Measurements from ENCODE around the gene KDM6A.
"Not testable (repeated sequence)": the region's sequence is repeated elsewhere in the genome, so short reads cannot be mapped to it uniquely, and the experiment has no call there.

Gene KDM6A

DNA sequence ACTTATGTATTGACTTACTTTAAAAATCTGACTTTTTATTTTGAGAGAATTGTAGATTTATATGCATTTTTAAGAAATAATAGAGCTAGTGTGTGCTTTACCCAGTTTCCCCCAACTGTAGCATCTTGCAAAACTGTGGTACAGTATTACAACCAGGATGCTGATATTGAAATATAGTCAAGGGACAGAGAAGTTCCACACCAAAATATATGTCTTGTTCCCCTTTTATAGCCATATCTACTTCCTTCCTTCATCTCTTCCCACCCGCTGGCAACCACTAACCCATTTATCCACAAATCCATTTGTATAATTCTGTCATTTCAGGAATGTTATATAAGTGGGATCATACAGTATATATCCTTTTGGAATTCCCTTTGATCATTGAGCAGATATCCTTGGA, 16.8 kb downstream of the KDM6A start:
- no peak for DNase-seq (ENCODE audit: low read depth in 2 of 2)

DNA sequence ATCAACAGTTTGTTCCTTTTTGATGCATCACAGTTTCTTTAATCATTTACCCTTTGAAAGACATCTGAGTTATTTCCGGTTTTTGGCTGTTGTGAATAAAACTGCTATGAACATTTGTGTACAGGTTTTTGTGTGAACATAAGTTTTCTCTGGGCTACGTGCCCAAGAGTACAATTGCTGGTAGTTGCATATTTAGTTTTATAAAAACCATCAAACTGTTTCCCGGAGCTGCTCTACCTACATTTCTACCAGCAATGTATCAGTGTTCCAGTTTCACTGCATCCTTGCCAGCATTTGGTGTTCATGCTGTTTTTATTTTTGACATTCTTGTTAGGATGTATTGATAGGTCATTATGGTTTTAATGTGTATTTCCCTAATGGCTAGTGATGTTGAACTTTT, 17.3 kb downstream of the KDM6A start:
- DNase-seq (ENCODE audit: low read depth in 2 of 2): no peak

DNA sequence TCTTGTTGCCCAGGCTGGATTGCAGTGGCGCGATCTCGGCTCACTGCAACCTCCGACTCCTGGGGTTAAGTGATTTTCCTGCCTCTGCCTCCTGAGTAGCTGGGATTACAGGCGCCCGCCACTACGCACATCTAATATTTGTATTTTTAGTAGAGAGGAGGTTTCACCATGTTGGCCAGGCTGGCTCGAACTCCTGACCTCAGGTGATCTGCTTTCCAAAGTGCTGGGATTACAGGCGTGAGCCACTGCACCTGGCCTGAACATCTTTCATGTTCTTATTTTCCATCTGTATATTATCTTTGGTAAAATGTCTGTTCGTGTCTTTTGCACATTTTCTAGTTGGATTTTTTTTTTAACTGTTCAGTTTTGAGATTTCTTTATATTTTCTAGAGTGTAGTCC, 17.7 kb downstream of the KDM6A start:
- not testable (repeated sequence) for DNase-seq (ENCODE audit: low read depth in 2 of 2)

DNA sequence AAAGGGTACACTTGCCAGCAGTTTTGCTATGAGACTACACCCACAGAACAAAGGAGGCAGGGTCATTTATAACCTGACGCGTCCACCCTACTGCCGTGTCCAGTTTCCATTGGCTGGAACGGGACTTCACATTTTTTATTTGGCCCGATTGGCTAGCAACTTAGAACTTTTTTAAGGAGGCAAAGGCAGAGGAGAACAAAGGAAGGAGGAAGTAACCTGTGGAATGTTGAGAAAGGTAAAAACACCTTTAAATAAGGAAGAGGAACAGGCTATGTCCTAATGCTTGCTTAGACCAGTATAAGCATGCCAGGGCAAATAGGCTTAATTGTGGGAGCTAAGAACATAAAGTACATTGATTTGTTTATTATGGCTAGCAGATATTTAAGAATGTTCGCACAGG, 18.7 kb downstream of the KDM6A start:
- DNase-seq (ENCODE audit: low read depth in 2 of 2): no peak

DNA sequence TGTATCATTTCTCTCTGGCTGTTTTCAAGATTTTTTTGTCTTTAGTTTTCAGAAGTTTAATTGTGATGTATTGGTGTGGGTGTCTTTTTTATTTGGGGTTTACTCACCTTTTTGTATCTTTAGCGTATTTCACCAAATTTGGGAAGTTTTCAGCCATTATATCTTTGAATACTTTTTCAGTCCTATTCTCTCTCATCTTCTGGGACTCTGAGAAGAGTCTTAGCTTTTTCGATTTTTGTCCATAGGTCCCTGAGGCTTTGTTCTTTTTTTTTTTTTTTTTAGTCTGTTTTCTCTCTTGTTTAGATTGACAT, 23.8 kb downstream of the KDM6A start:
- no peak for DNase-seq (ENCODE audit: low read depth in 2 of 2)

DNA sequence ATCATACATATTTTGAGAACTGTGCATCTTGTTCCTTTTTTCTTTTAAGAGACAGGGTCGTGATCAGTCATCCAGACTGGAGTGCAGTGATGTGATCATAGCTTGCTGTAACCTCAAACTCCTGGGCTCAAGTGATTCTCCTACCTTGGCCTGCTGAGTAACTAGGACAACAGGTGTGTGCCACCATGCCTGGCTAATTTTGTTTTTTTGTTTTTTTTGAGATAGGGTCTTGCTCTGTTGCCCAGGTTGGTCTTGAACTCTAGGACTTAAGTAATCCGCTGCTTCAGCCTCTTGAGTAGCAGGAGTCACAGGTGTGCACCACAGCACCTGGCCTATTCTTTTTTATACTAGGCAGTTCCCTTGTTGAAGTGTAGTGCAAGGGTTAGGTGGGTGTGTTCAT, 24.6 kb downstream of the KDM6A start:
- no peak for DNase-seq (ENCODE audit: low read depth in 2 of 2)

DNA sequence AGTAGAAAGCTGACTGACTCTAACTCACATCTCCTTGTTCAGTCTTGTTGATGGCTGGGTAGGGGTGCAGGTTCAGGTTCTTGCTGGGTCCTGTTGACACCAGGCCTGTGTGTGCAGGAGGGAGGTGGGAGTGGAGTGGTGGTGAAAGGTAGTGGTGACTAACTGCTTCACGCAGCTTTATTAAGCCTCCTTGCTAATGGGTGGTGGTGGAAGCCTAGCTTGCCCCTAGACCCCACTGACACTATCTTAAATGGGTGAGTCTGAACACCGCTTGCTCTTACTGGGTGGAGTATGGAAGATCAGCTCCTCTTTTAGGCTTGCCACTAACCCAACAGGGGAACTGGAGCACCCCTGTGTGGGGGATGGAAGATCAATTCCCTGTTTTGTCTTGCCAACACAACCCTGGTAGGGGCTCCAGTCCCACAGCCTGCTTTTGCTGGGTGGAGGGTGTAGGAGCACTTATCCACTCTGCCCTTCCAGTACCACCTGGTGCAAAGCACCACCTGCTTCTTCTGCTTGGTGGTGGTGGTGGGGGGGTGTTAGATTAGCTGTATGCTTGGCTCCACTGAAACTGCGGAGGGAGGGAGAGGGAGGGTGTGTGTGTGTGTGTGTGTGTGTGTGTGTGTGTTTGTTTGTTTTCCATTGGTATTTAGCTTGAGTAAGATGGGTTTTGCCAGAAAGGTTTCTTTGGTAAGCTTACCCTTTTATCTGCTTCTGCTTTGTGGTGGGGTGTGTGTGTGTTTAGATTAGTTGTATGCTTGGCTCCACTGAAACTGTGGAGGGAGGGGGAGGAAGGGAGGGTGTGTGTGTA, 25.6 kb downstream of the KDM6A start:
- no peak for DNase-seq (ENCODE audit: low read depth in 2 of 2)

DNA sequence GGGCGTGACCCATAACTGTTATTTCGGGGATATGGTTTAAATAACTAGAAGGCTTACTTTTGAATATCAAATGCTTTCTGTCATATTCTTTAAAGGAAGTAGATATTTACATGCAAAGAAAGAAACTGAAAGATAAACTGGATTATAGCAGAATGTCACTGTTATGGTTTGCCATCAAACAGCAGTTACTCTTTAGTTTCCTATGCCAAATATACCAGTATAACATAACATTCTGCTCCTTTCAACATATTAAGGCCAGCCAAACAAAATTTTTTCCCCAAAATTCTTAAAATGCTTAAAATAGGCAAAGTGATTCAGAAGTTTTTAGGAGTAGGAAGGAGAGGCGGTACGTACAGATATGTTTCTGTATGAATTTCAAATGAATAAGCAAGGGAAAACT, 27.0 kb downstream of the KDM6A start:
- no peak for DNase-seq (ENCODE audit: low read depth in 2 of 2)

DNA sequence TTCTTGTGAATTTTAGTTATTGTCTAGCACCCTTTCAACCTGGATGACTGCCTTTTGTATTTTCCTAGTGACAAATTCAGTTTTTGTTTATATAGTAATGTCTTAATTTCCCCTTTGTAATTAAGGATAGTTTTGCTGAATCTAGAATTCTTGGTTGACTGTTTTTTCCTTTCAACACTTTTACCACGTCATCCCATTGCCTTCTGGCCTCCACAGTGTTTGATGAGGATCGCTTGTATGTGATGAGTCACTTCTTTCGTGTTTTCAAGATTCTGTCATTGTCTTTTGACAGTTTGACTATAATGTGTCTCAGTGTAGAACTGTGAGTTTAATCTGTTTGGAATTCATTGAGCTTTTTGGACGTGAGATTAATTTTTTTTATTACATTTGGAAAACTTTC, 30.1 kb downstream of the KDM6A start:
- DNase-seq (ENCODE audit: low read depth in 2 of 2): peak; percentile 40 to 45

DNA sequence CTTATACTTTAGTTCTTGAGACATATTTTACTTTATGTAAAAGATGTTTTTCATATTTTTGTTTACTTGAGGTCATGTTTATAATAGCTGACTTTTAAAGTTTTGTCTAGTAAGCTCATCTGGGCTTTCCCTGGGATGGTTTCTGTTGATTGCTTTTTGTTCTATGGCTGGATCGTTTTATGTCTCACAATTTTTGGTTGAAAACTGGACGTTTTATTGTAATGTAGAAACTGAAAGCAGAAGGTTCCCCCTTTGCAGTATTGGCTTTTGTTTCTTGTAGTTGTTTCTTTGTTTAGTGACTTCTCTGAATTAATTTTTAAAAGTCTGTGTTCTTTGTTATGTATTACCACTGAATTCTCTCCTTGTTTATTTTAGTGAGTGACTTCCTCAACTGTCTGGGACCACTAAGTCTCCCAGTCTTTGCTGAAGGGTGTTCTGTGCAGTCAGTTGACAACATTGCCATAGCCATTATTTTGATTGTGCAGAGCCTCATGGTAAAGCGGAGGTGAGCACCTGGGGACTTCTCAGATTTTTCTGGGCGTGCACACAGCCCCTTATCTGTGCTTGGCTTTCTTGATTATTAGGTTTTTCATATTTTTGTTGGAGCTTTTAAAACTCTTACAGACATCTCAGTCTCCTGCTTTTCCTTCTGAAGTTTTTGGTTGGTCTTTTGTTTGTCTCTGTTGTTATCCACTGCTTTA, 31.0 kb downstream of the KDM6A start:
- DNase-seq (ENCODE audit: low read depth in 2 of 2): no peak

DNA sequence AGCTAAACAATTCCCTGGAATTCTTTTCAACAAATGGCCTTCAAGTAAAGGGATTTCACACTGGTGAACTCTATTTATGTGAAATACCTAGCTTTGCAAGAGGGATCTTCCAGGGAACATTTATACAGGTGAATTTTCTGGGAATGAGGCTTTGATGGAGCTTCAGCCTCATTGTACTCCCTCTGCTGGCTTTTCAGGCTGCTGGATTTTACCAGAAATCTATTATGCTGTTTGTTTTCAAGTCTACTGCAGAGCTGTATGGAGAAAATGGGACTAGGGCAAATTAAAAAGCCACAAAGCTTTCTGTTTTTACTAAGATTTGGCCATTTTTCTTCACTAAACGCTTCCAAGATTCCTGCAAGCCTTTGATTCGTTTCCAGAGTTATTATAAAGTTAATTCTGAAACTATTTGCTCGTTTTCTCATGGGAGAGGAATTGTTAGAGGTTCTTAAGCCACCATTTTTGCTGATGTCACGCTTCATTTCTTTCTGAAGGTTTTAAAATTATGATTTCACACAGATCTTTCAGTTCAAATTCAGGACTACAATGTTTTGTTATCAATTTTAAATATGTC, 31.6 kb downstream of the KDM6A start:
- DNase-seq (ENCODE audit: low read depth in 2 of 2): no peak

DNA sequence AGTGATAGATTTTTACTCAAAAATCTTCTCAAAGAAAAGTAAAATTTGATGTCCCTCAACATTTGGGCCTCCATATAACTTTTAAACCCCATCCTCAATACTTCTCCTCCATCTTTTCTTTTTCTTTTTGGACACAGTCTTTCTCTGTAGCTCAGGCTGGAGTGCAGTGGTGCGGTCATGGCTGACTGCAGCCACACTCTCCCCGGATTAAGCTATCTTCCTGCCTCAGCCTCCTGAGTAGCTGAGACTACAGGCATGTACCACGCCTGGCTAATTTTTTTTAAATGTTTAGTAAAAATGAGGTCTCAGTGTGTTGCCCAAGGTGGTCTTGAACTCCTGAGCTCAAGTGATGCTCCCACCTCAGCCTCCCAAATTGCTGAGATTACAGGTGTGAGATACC, 33.1 kb downstream of the KDM6A start:
- DNase-seq (ENCODE audit: low read depth in 2 of 2): no peak

DNA sequence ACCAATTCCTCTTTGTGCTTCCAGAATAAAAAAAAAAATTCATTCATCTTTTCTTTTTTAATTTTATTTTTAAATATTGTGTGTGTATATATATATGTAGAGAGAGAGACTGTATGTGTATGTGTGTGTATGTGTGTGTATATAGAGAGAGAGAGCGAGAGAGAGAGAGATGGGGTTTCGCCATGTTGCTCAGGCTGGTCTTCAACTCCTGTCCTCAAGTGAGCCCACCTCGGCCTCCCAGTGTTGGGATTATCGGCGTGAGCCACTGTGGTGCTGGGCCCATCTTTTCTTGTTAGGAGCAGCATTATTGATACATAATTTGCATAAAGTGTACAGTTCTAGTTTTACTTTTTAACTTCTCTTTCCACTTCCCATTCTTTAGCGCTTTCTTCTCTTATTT, 33.6 kb downstream of the KDM6A start:
- DNase-seq (ENCODE audit: low read depth in 2 of 2): no peak

DNA sequence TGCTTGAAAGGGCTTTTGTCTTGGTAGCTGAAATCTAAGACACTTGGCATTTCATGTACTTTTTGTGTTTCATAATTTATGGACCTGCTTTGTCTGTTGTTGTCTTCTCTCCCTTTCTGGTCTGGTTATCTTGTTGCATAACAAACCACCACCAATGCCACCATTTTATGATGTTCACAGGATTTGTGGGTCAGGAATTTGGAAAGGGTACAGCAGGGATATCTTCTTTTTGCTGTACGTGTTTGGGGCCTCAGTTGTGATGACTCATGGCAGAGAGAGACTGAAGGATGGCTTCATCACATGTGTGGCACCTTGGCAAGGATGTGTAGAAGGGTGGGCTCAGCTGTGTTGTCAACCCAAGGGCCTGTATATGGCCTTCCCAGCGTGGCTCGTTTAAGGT, 35.2 kb downstream of the KDM6A start:
- DNase-seq (ENCODE audit: low read depth in 2 of 2): no peak

DNA sequence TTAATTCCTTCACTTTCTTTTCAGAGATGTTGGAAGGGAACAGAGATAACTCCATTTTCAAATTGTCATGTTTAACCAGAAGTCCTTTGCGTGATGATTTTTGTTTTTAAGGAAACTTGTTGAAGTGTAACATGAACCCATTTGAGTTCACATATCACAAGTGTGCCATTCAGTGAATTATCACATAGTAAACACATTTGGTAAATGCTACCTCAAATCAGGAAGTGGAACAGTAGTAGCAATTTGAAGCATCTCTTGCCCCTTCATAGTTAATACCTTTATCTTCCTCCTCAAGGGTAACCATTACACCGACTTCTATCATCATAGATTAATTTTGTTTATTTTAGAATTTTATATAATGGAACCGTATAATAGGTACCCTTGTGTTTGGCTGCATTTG, 35.8 kb downstream of the KDM6A start:
- no peak for DNase-seq (ENCODE audit: low read depth in 2 of 2)

DNA sequence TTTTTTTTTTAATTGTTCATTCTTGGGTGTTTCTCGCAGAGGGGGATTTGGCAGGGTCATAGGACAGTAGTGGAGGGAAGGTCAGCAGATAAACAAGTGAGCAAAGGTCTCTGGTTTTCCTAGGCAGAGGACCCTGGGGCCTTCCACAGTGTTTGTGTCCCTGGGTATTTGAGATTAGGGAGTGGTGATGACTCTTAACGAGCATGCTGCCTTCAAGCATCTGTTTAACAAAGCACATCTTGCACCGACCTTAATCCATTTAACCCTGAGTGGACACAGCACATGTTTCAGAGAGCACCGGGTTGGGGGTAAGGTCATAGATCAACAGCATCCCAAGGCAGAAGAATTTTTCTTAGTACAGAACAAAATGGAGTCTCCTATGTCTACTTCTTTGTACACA, 37.5 kb downstream of the KDM6A start:
- not testable (repeated sequence) for DNase-seq (ENCODE audit: low read depth in 2 of 2)

DNA sequence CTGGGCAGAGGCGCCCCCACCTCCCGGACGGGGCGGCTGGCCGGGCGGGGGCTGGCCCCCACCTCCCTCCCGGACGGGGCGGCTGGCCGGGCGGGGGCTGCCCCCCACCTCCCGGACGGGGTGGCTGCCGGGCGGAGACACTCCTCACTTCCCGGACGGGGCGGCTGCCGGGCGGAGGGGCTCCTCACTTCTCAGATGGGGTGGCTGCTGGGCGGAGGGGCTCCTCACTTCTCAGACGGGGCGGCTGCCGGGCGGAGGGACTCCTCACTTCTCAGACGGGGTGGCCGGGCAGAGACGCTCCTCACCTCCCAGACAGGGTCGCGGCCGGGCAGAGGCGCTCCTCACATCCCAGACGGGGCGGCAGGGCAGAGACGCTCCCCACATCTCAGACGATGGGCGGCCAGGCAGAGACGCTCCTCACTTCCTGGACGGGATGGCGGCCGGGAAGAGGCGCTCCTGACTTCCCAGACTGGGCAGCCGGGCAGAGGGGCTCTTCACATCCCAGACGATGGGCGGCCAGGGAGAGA, 38.1 kb downstream of the KDM6A start:
- not testable (repeated sequence) for DNase-seq (ENCODE audit: low read depth in 2 of 2)

DNA sequence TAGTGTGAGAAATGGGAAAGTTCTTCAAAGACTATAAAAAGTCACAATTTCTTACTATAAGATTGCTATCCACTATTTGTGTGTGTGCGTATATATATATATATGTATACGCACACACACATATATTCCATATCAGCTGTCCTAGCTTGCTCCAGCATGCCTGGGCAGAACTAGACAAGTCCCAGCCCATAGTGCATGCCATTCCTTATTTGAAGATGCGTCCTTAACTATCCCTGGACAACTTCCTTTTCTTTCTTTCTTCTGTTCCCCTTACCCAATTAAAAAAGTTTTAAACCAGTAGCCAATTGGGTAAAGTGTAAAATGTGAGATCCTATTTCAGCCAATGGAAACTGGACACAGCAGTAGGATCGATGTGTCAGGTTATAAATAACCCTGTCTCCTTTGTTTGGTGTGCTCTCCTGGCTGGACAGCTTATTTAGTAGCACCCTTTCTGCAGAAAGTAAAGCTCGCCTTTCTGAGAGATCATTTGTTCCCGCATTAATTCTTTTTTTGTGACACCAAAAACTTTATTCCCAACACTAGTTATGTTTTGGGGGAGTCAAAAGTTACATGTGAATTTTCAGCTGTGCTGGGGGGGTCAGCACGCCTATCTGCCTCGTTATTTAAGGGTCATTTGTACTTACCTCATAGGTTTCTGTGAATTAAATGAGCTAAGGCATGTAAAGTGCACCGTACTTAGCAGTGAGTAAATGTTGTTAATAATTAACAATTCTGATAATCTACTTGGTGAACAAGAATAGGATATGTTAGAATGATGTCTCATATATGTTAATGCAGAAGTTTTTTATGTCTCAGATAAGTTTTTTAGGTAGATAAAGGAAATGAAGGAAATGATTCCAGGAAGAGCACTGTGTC, 40.9 kb downstream of the KDM6A start:
- no peak for DNase-seq (ENCODE audit: low read depth in 2 of 2)

DNA sequence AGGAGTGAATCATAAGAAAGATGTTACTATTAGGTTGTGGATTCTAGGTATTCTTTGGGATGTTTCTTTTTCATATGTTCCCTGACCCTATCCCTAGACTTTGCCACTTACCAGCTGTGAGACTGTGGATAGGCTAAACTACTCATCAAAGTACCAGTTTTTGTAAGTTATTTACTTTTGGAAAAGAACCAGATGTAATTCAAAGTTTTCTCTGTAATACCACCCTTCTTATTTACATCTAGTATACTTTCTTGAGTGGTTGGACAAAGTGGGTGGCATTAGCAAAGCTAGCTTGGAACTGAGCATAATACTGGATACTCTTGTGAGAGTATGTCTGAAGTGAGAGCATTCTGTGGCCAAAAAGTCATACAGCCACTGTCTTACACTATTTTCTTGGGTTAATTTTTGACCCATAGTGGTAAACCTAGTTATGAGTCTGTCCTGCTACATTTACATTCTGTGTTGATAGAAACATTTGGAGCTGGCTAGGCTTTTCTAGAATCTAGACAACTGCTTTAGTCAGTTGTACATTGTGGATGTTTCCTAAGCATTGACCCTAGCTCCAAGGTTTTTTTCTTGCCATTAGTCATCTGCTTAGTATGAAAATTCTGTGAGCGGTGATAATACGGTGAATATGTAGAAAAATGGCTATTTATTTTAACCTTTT, 41.7 kb downstream of the KDM6A start:
- no peak for DNase-seq (ENCODE audit: low read depth in 2 of 2)

DNA sequence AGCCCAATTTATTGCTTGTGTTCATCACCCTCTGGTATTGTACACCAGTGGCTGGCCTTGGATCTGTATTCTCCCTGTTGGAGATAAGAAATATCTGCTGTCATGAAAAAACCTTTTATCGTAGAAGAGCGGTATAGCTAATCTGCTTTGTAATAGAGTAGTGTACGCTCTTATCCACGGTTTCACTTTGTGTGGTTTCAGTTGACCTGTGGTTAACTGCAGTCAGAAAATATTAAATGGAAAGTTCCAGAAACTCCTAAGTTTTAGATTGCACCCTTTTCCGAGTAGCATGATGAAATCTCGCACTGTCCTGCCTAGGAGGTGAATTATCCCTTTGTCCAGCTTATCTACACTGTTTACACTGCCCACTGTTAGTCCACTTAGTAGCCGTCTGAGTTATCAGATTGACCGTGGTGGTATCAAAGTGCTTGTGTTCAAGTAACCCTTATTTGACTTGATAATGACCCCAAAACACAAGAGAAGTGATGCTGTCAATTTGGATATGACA, 42.4 kb downstream of the KDM6A start:
- no peak for DNase-seq (ENCODE audit: low read depth in 2 of 2)

DNA sequence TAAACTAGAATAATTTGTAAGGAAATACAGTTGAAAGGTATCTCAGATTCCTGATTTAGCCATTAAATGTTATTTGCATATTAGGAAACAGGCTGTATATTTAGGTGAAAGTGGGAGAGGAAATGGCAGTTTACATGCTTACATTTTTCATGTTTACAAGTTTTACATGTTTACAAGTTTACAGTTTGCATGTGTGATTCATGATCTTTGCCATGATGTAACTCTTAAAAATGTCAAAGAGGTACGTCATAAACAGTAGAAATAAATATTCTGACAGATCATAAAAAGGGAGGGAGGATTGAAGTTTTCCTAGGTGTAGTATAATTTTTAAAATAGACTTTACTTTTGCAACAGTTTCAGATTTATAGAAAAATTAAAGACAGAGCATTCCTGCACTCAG, 45.7 kb downstream of the KDM6A start:
- no peak for DNase-seq (ENCODE audit: low read depth in 2 of 2)
